Measurements from ENCODE around the gene CACNG5.

CACNG5 gene

GRCh38 chr17:66834919-66835454 lies at the start of gene CACNG5:
Gene CACNG5 (plus strand): TSS chr17:66835117. CDS start chr17:66877333, 42,216 bp downstream.
- DNase-seq (ENCODE audit: low spot score) = peak; percentile 98

- DNase-seq (ENCODE audit: low spot score) = no peak
Measured at GRCh38 chr17:66786107-66786506, 48.8 kb upstream of the CACNG5 start.

DNA sequence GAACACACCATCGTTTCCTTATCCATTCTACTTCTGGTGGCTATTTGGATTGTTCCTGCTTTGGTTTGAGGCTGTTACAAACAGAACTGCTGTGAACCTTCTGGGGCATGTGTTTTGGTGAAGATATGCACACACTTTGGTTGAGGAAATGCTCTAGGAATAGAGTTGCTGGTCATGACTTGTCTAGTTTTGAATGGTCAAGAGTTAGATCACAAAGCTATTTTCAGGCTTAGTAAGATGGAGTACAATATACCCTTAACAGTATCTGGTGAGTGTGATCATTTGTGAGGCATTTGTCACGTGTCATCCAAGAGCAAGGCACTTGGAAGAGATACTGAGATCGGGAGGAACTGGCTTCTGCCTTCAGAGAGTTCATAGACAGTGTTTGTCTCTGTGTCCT lies 47.0 kb upstream of the CACNG5 start:
- no peak for DNase-seq (ENCODE audit: low spot score)

DNA sequence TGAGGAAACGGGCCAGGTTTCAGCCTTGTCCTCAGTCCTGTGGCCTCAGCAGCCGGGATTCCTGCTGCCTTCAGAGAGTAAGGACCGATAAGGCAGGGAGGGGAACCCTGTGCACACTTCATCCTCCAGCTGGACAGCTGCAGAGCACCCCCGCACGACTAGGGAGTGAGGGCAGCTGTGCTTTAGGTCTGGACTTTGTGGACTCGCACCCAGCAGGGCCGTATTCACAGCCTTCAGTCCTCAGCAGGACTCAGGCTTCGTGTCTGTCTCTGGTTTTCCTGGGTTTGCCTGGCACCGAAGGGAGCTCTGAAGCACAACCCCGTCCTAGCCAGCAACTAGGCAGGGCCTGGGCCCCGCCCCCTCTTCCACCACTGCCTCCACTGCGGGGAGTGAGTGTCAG lies 45.8 kb upstream of the CACNG5 start:
- DNase-seq (ENCODE audit: low spot score) = no peak

DNA sequence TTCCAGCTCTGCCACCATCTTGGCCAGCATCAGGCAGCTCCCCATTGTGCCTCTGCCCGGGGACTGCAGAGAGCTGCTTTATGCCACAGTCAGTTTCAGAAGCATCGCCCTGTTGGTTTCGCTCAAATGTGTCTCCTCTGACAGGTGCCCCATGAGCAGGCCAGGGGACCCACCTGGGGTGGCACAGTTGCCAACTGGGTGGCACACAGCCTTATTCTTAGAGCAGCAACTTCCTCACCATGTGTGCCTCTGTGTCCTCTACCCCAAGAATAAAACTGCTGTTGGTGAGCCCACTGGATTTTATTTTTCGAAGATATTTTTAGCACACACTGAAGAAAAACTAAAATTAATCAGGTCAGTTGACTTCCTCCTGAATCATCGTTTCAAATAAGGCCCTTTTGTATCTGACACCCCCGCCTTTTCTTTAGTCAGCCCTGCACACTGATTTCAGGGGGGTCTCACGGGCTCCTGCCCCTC lies 44.9 kb upstream of the CACNG5 start:
- no peak for DNase-seq (ENCODE audit: low spot score)

- no peak for DNase-seq (ENCODE audit: low spot score)
Measured at GRCh38 chr17:66790501-66791061, 44.3 kb upstream of the CACNG5 start.

DNA sequence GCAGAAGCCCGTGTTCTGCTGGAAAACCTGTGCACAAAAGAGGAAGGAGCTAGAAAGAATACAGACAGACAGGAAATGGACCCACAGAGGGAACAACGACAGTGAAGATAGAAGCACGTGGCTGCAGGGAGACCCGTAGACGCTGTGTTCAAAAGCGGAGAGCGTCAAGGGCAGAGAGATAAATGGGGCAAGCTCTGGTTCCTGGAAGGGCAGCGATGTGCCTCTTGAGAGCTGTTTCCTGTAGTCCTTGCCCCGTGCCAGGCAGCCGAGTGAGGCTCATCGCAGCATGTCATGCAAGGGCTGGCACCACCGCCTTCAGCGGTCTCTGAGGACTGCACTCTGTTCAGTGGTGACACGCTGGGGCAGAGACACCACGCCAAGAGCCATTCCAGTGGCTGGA lies 43.6 kb upstream of the CACNG5 start:
- no peak for DNase-seq (ENCODE audit: low spot score)

DNA sequence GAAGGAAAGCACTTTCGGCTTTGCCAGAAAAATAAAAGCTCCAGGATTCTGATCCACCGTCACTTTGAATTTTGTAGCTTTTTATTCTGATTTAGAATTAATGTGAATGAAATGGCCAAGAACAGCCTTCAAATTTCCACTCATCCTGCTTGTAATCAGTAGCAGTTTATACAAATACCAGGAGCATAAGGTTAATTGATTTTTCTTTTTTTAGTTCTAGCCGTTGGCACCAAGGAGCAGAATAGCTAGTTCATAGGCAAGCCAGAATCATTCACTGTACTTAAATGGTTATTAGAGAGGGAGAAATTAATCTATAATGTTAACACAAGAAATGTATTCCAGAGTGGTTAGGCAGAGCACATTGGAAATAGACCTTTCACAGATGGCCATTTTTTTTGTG lies 41.1 kb upstream of the CACNG5 start:
- no peak for DNase-seq (ENCODE audit: low spot score)

GRCh38 chr17:66795486-66795885 lies 39.4 kb upstream of the CACNG5 start:
- no peak for DNase-seq (ENCODE audit: low spot score)

DNA sequence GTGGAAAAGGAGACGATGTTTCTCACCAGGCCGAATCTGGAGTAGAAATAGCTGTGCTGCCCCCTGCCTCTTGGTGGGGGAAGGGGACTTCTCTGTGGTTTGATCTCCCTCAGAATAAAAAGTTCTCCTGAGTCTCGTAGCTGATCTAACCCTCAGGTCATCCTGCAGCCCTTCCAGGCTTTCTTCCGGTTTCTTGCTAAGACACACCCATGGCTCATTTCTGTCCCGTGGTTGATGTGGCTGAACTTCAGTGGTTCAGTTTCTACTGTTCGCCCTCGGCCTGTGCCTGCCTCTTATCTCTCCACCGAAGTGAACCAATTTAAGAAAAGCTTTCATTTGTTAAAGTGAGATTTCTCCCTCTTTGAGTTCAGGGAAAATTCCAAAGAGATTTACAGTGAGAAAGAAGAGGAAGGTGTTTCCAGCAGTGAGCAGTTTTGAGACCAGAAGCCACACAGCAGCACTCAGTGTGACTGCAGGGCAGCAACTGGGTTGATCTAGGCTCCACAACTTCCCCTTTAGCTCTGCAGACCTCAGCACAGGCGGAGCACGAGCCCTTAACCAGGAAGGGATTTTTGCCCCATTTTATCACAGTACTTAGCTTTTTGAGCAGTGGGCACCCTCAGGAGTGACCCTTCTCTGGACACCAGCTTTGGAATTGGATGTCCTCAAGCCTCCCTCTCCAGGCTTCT lies 34.9 kb upstream of the CACNG5 start:
- DNase-seq (ENCODE audit: low spot score) = no peak

DNA sequence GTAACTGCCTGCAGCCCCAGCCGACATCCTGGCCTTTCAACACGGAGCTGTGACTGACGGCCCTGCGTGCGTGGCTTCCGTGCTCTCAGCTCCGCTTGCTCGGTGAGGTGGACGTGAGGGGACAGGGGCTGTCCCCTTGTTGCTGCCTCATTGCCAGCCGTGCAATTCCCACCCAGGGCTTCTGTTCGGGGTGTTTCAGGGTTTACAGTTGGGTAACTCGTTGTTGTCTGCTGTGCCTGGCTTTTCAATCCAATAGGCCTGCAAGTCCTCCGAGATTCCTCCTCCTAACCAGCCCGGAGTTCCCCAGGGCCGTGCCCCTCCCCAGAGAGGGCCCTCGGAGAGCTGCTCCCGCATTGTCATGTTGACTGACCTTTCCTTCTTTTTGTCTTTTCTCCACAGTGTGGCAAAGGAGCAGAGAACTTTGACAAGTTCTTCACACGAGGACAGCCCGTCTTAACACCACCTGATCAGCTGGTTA lies 31.4 kb upstream of the CACNG5 start:
- peak; percentile 65 for DNase-seq (ENCODE audit: low spot score)

GRCh38 chr17:66805567-66805966 lies 29.4 kb upstream of the CACNG5 start:
- DNase-seq (ENCODE audit: low spot score) = no peak

- DNase-seq (ENCODE audit: low spot score) = no peak
Measured at GRCh38 chr17:66807182-66807581, 27.7 kb upstream of the CACNG5 start.

DNA sequence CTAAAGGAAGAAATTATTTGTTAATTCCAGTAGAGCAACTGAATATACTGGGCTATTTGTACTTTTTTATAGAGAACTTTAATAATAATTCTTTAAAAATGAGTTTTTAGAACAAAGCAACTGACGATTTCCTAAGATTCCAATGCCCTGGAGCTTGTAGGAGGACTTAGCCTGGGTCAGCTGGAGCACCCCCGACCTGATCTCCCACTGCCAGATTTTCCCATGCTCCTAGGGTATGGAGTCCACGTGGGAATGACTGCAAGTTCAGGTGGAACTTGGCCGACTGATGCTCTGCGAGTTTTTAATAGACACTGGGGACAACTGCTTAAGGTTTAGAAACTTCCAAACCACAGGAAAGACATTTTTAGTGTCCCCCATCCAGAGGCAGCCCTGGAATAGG lies 25.5 kb upstream of the CACNG5 start:
- DNase-seq (ENCODE audit: low spot score) = no peak

DNA sequence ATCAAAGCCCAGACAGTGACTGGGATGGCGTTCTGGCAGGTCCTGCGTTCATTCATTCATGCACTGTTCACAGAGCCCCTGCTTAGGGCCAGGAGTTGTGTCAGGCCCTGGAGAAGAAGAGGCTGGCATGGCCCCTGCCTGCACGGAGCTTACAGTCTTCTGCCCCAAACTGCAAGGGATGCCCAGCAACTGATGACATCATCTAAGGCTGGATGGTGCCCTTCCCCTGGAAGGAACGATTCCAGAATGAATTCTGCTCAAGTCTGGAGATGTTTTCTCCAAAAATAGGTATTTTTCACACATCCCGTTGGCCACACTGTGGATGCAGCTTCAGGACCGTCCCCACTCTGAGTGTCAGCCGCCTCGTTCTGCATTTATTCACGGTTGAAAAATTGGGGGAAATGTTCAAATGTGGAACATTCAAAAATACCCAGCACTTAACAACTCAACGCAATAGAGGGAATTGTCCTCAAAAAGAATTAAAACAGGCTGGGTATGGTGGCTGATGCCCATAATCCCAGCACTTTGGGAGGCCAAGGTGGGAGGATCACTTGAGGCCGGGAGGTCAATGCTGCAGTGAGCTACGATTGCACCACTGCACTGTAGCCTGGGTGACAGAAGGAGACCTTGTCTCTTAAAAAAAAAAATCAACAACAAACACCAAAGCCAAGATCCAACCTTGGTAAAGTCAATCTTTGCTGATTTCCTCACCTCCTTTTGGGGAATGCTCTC lies 23.8 kb upstream of the CACNG5 start:
- no peak for DNase-seq (ENCODE audit: low spot score)

GRCh38 chr17:66811683-66812054 lies 23.2 kb upstream of the CACNG5 start:
- DNase-seq (ENCODE audit: low spot score) = no peak

DNA sequence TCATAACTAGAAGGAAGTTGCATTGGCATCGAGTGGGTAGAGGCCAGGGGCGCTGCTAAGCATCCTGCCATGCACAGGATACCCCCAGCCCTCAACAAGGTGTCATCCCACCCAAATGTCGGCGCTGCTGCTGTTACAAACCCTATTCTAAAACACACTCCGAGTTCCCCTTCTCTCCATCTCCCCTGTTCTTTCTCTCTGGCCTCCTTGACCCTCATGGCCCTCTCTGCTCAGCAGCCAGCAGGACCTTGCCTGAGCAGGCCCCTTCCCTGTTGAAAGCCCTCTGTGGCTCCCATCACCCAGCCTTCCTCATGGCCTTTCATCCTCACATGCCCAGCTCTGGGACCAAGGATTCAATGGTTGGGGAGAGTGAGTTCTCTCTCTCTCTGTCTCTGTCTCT lies 22.3 kb upstream of the CACNG5 start:
- DNase-seq (ENCODE audit: low spot score) = no peak

- DNase-seq (ENCODE audit: low spot score) = no peak
Measured at GRCh38 chr17:66813296-66813695, 21.6 kb upstream of the CACNG5 start.

GRCh38 chr17:66814026-66814425 lies 20.9 kb upstream of the CACNG5 start:
- DNase-seq (ENCODE audit: low spot score) = no peak

GRCh38 chr17:66814570-66814969 lies 20.3 kb upstream of the CACNG5 start:
- no peak for DNase-seq (ENCODE audit: low spot score)

DNA sequence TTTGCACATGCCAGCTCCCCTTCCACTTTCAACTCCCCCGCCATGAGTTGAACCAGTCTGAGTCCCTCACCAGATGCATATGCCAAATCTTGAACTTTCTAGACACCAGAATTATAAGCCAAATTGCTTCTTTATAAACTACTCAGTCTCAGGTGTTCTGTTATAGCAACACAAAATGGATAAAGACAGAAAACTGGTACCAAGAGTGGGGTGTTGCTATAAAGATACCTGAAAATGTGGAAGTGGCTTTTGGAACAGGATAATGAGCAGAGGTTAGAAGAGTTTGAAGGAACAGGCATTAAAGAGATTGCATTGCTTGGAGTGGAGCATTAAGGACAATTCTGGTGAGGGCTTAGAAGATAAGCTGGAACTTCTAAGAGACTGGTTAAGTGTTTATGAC lies 17.2 kb upstream of the CACNG5 start:
- DNase-seq (ENCODE audit: low spot score) = no peak

- no peak for DNase-seq (ENCODE audit: low spot score)
Measured at GRCh38 chr17:66819466-66819865, 15.5 kb upstream of the CACNG5 start.

GRCh38 chr17:66822009-66822408 lies 12.9 kb upstream of the CACNG5 start:
- DNase-seq (ENCODE audit: low spot score) = no peak

All from iPS-NIHi11 (cell line).